GDM1 (cell line): ENCODE results near the gene EIF4A3.
"Not testable (repeated sequence)": the region's sequence is repeated elsewhere in the genome, so short reads cannot be mapped to it uniquely, and the experiment has no call there.

Experiments used
- DNase-seq: peaks from one replicate; lab custom pipeline; 2025; lab: John Stamatoyannopoulos, UW

EIF4A3 gene

GRCh38 chr17:80171681-80172080 is 24.8 kb upstream of the EIF4A3 start:
- DNase-seq: no peak

- DNase-seq: no peak
Observed at GRCh38 chr17:80169784-80170500, 23.0 kb upstream of the EIF4A3 start, which contains the start of gene CARD14. Gene CARD14 (plus strand): TSS chr17:80170030. CDS start chr17:80181439, 11,409 bp downstream.

- DNase-seq: no peak
Observed at GRCh38 chr17:80169107-80169506, 22.2 kb upstream of the EIF4A3 start.

DNA sequence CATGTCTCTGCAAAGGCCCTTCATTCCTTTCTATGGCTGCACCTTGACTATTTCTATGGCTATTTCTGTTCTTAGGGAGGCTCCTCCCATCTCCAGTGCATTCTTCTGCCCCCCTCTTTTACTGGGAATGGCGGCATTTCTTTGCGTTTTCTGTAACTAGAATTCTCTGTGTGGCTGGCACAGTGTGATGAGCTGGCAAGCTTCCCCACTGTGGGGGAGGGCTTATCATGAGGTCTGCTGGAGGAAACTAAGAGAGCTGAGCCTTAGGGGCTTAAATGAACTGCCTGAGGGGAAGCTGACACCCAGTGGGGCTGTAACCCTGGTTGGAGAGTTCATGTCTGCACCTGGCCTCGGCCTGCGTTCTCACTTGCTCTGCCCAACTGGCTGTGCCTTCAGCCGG is 21.4 kb upstream of the EIF4A3 start:
- DNase-seq: no peak

- DNase-seq: no peak
Observed at GRCh38 chr17:80166446-80166845, 19.5 kb upstream of the EIF4A3 start.

DNA sequence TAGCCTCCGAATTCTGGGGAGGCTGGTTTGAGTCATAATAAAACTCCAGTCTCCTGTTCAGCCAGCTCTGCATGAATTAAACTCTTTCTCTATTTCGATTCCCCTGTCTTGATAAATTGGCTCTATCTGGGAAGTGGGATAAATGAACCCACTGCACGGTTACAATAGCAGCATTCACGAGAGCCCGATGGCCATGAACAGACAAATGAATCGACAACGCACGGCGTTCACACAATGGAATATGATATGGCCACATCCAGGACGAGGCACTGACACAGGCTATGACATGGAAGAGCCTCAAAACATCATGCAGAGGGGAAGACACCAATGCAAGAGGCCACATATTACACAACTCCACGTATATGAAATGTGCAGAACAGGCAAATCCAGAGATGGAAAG is 17.3 kb upstream of the EIF4A3 start:
- no peak for DNase-seq

DNA sequence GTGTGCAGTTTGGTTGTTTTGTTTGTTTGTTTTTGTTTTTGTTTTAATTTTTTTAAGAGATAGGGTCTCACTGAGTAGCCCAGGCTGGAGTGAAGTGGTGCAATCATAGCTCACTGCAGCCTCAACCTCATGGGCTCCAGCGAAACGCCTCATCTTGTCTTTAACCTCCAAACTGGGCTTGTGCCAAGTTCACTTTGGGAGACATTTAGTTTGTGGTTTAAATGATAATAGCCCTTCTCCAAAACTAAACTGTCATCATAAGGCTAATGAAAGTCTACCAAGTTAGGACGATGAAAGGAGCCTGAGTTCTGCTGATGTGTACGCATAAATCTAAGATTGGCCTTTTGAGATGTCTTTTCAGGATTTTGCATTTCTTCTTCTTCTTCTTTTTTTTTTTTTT is 16.4 kb upstream of the EIF4A3 start:
- DNase-seq: no peak

- no peak for DNase-seq
Observed at GRCh38 chr17:80160536-80160935, 13.6 kb upstream of the EIF4A3 start.

DNA sequence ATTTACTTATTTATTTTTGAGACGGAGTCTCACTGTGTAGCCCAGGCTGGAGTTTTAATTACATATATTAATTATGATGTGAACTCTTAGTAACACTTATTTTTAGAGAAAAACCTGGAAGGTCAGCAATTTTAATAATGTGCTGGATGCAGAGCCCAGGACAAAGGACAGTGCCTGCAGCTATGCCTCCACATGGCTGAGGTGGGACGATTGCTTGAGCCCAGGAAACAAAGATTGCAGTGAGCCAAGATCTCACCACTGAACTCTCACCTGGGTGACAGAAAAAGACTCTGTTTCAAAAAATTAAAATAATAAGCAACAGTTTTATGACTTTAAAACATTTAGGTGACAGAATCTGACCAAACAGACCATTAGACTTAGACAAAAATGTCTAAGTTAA is 11.9 kb upstream of the EIF4A3 start:
- DNase-seq: no peak

DNA sequence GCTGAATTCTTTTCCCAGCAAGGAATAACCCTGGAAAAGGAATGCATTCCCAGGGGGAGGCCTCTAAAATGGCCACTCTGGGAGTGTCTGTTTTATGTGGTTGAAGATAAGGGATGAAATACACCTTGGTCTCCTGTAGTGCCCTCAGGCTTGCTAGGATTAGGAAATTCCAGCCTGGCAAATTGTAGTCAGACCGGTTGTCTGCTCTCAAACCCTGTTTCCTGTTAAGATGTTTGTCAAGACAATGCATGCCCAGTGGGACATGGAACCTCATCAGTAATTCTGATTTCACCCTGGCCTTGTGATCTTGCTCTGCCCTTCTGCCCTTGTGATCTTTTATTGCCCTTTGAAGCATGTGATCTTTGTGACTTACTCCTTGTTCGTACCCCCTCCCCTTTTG is 8.7 kb upstream of the EIF4A3 start:
- not testable (repeated sequence) for DNase-seq

DNA sequence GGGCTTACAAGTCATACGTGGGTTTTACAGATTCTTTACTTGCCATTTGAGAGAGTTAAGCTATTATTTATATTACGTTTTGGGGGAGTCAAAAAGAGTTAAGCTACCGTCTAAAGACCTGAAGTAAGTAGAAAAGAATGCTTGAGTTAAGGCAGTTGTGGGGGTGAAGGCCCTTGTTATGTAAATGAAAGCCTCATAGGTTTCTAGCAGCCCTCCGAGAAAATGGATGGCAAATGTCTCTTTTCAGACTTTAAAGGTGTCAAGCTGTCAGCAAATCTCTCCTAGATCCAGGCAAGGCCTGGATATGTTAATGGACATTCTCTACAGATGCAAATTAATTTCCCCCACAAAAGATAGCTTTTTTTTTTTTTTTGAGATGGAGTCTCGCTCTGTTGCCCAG is 7.2 kb upstream of the EIF4A3 start:
- DNase-seq: no peak

- DNase-seq: no peak
Observed at GRCh38 chr17:80153004-80153403, 6.1 kb upstream of the EIF4A3 start.

GRCh38 chr17:80152081-80152702 is 5.3 kb upstream of the EIF4A3 start:
- no peak for DNase-seq

- DNase-seq: no peak
Observed at GRCh38 chr17:80151333-80151732, 4.4 kb upstream of the EIF4A3 start.

- DNase-seq: no peak
Observed at GRCh38 chr17:80146121-80147034, 550 bp downstream of the EIF4A3 start.

DNA sequence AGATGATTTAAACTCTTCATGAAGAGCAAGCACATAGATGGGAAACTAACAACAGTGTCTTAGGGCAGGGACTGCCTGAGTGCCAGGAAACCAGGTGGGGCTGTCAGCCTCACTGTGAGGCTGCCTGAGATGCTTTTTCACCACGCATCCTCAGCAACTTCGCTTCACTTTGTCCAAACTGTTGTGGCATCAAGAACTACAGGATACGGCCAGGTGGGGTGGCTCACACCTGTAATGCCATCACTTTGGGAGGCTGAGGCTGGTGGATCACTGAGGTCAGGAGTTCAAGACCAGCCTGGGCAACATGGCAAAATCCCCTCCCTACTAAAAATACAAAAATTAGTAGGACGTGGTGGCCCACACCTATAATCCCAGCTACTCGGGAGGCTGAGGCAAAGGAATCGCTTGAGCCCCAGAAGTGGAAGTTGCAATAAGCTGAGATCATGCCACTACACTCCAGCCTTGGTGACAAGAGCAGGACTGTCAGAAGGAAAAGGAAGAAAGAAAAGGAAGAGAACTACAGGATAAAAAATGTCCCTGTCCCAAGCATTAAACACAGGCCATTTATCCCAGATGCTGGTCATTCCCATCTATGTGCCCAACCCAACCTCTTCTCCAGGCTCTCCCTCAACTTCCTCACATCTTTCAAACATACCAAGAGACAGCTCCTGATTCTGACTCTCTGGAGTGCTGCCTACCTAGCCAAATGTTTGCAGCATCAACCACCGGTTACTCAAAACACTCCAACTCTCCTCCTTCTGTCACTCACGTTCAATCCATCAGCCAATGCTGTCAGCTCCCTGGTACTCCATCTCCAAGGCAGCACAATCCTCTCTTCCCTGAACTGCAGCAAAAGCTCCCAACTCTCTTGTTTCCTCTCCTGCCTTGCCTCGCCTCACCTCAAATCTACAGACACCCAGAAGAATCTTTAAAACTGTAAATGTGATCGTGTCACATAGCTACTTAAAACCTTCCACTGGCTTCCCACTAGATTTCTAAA is 1.6 kb downstream of the EIF4A3 start:
- DNase-seq: no peak

- no peak for DNase-seq
Observed at GRCh38 chr17:80142929-80143328, 4.0 kb downstream of the EIF4A3 start.

GRCh38 chr17:80141463-80142165 is 5.3 kb downstream of the EIF4A3 start:
- DNase-seq: no peak

DNA sequence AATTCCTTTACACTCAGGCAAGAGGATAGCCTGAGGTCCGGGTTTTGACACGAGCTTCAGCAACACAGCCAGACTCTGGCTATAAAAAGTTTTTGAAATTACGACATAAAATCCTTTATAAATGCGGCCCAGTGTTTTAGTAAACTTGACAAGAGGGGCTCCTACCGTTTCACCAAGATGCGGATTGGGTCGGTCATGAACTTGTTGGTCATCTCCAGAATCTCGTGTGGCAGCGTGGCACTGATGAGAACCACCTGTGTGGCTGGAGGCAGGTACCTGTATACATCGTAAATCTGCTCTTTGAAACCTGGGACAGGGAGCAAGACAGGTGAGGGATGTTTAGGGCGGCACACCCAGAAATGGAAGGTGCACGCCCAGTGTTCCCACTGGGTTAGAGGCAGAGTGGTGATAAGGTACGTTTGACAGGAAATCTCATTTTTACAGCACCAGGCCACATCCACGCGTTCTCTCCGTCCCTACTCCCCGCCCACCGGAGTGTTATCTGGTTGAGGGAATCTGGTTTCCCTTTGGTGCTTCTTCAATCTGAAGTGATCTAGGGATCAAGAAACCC is 8.0 kb downstream of the EIF4A3 start:
- DNase-seq: no peak

DNA sequence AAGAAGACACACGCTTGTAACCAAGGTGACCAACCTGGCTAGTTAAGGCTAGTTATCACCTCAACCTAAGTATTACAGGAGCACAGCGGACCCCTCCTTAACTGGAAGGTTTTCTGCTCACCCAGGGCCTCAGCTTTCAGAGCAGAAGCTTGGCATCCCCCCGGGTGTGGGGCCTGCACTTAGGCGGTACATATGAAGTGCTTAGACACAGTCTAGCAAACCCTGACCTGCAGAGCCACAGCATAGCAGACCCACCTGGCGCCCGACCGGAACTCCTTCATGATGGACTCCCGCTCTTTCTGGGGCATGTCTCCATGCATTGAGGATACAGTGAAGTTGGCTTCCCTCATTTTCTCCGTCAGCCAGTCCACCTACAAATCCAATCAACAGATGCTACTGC is 9.8 kb downstream of the EIF4A3 start:
- no peak for DNase-seq

- no peak for DNase-seq
Observed at GRCh38 chr17:80133626-80133970, 13.3 kb downstream of the EIF4A3 start.
